ENCODE results near the gene LPP.

- no peak for TF ChIP-seq CTCF (IDR thresholded peaks at IDR 0.05)
- TF ChIP-seq POLR2A (IDR thresholded peaks at IDR 0.05; ENCODE audit: low read depth), result no peak
- TF ChIP-seq POLR2AphosphoS5 (IDR thresholded peaks at IDR 0.05), result no peak
Observed at GRCh38 chr3:188663839-188664238, 509.9 kb downstream of the LPP start.
